Heart right ventricle (tissue), 16 donors: Measurements from ENCODE around the gene NKX2-3. TPM values are rescaled to one million over a fixed set of nuclear protein-coding genes. Genes with fewer than 3 reads are reported as not detected.

ENCODE experiments used
- ATAC-seq, 8 donors: fragments of 200-7000 bp; cut with Tn5 transposase; one replicate each; pipeline ENCODE4 v1.9.1; 2020; ENCODE audit warnings: mild to moderate bottlenecking in 8 of 8, moderate library complexity in 8 of 8, moderate number of reproducible peaks in 1 of 8
- DNase-seq, 2 donors: peaks; one replicate each; pipeline ENCODE4 v3.0.0-alpha.2; 2020
- H3K27ac ChIP-seq, 10 donors: fragments of 200-600 bp; sonication (generic) in 2 of 10; one replicate each; pipeline versions ENCODE4 v1.5.0 to v1.8.0; 2020 to 2022; ENCODE audit warnings: mild to moderate bottlenecking in 3 of 10
- H3K27me3 ChIP-seq, 7 donors: fragments of 200-600 bp; one replicate each; pipeline ENCODE4 v1.8.0; 2021 to 2022; ENCODE audit warnings: mild to moderate bottlenecking in 2 of 7
- H3K36me3 ChIP-seq, 9 donors: fragments of 200-600 bp; sonication (generic) in 1 of 9; one replicate each; pipeline versions ENCODE4 v1.5.0 to v1.8.0; 2020 to 2022; ENCODE audit warnings: mild to moderate bottlenecking in 2 of 9
- H3K4me1 ChIP-seq, 9 donors: fragments of 200-600 bp; sonication (generic) in 1 of 9; one replicate each; pipeline versions ENCODE4 v1.5.0 to v1.8.0; 2020 to 2022; ENCODE audit warnings: mild to moderate bottlenecking in 4 of 9
- H3K4me3 ChIP-seq, 10 donors: fragments of 200-600 bp; sonication (generic) in 2 of 10; one replicate each; pipeline versions ENCODE4 v1.5.0 to v1.8.0; 2020 to 2022; ENCODE audit warnings: mild to moderate bottlenecking in 7 of 10, moderate library complexity in 2 of 10
- H3K9me3 ChIP-seq, 11 donors: fragments of 200-600 bp in 10 of 11; sonication (generic) in 2 of 11; one replicate each; pipeline versions ENCODE4 v1.5.0 to v1.8.0; 2013 to 2022; ENCODE audit warnings: mild to moderate bottlenecking in 2 of 11, control low read depth in 1 of 11, moderate library complexity in 1 of 11
- WGBS, 2 donors: extraction: QIAGEN DNeasy Blood & Tissue Kit; methylation state at CpG; one replicate each; pipeline ENCODE4 v1.1.7; 2013; ENCODE audit warnings: inconsistent platforms in 1 of 2; 5-methylcytosine and 5-hydroxymethylcytosine counted together
- intact Hi-C, 10 donors: fragments of 100-400 bp; cut with DNase I; formaldehyde crosslinking; loops; one replicate each; pipeline versions ENCODE4 v1.11.1 to v1.14.2; 2022
- polyA plus RNA-seq, 2 donors: library from polyadenylated mRNA; stranded (reverse); fragments of 200-250 nt; gene quantifications; one replicate each; pipeline ENCODE4 v1.2.3, GENCODE V29; 2013
- total RNA-seq, 10 donors: library from RNA; stranded (reverse); fragmentation: NEBNext Ultra II Directional in 3 of 10; extraction: Animal tissue kit (Norgen Biotek cat#: 25700) in 3 of 10; gene quantifications; one replicate each; pipeline versions ENCODE4 v1.2.1 to v1.2.4, GENCODE V29; 2021 to 2023
- TF ChIP-seq, protein P1 (sequence below), 9 donors: fragments of 200-600 bp; sonication (generic) in 2 of 9; IDR thresholded peaks; one replicate each; pipeline versions ENCODE4 v1.5.0 to v1.8.0; 2021 to 2022; ENCODE audit warnings: antibody characterized with exemption in 9 of 9, mild to moderate bottlenecking in 5 of 9, moderate library complexity in 1 of 9
- donor health status: Arrhythmogenic right ventricular cardiomyopathy.
- donor health status: ischemic (EF 13 %, LVEDD 7.1; RV severe dilation, severe dysfunction).
- donor health status: healthy with polysubstance abuse.
- donor health status: DM: no; HTN: yes; CAD: no.
- donor health status: DM: no; HTN: no; CAD: no.
- donor health status: ischemic (EF 25% LVEDD 6.9; RV normal size, moderate dysfunction).
- donor health status: ischemic (EF 25% LVEDD 5.7; RV mildly dilated, moderate dysfunction).
- donor health status: healthy.
- donor health status: DM: yes; HTN: yes; CAD: no.
- donor health status: Ischemic cardiomyopathy.
- donor health status: ischemic (EF 35%, LVEDD 5.7; RV mildly dilated, moderate dysfunction).
- donor health status: nonischemic (EF 11% LVEDD 7.7; RV severe dilation, severe dysfunction).
- donor health status: DM: yes; HTN: yes; CAD: no.
- donor health status: PGD.
- donor health status: ischemic (EF 29% LVEDD 5.4; RV normal size, mild dysfunction).
- donor health status: nonischemic (EF 23%, LVEDD 6.1; RV moderate dilation, normal function).

The NKX2-3 gene
- total and polyA plus RNA-seq, 12 donors = not detected

DNA sequence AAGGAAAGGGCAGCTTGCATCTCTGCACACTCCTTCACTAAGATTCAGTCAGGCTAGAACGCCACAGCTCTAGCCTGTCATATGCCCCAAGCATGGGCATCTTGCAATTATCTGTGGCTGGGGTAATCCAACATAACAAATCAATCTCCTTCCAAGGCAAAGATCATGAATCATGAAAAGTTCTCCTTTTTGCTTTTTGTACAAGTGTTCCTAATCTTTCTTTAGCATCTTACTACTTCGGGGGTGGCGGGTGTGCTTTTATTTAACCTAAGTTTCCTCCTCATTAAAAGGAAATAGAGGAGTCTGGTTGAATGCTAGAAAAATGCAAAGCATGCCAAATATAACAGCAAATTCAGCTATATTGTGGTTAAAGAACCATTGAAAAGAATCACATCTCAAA is 43.5 kb upstream of the NKX2-3 start:
- intact Hi-C loops = no loop called here
- Histone ChIP-seq H3K27me3 (peaks cover 0 to 74% (median 49%) of the 10 kb centered on the region in 7 donors), H3K4me1 (no peaks in the 10 kb centered on the region), H3K36me3 (no peaks in the 10 kb centered on the region), H3K27ac (no peak overlapping the region), H3K9me3 (no peaks in the 10 kb centered on the region), H3K4me3 (no peak overlapping the region)
- WGBS, 2 donors = 57 to 72% methylated on average over 3 of the region's 3 CpGs
- DNase-seq (no peak), ATAC-seq (no peak)
- TF ChIP-seq, protein P1, sequence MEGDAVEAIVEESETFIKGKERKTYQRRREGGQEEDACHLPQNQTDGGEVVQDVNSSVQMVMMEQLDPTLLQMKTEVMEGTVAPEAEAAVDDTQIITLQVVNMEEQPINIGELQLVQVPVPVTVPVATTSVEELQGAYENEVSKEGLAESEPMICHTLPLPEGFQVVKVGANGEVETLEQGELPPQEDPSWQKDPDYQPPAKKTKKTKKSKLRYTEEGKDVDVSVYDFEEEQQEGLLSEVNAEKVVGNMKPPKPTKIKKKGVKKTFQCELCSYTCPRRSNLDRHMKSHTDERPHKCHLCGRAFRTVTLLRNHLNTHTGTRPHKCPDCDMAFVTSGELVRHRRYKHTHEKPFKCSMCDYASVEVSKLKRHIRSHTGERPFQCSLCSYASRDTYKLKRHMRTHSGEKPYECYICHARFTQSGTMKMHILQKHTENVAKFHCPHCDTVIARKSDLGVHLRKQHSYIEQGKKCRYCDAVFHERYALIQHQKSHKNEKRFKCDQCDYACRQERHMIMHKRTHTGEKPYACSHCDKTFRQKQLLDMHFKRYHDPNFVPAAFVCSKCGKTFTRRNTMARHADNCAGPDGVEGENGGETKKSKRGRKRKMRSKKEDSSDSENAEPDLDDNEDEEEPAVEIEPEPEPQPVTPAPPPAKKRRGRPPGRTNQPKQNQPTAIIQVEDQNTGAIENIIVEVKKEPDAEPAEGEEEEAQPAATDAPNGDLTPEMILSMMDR (IDR thresholded peaks at IDR 0.05) = no peak

DNA sequence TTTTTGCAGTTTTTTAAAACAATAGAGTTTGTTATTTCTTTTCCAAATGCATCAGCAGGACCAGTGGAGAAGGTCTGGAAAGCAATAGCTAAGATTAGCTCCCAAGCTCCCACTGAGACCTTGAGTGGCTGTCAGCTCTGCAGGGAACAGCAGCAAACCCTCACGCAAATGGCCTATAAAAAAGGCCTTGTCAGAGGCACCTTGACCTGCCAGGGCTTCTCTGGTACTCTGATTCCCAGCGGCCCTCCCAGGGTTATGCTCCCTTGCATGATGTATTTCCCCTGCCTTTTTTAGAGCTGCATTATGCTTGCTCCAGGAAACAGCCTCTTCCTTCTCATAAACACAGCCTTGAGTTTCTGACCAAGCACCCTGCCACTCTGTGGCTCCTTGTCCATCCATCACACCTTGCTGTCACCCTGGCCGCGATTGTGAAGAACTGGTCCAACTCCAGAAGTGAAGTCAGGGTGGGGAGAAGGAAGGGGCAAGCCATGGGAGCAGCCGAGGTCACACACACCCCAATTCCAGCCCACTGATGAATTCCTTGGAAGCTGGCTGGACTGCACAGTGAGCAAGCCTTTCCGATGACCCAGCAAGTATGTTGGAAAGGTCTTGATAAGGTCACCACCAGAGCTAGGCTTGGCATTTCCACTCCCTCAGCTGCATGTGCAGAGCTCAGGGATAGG is 35.3 kb upstream of the NKX2-3 start:
- 48 to 56% methylated on average over 6 of the region's 6 CpGs for WGBS, 2 donors
- Histone ChIP-seq H3K4me3 (no peak overlapping the region), H3K36me3 (no peaks in the 10 kb centered on the region), H3K4me1 (no peaks in the 10 kb centered on the region), H3K9me3 (peaks cover 0 to 15% (median 3%) of the 10 kb centered on the region in 11 donors), H3K27ac (no peak overlapping the region), H3K27me3 (peaks cover 0 to 27% (median 14%) of the 10 kb centered on the region in 7 donors)
- intact Hi-C loops = no loop called here
- DNase-seq (no peak), ATAC-seq (no peak)
- TF ChIP-seq, protein P1 (IDR thresholded peaks at IDR 0.05) = no peak

DNA sequence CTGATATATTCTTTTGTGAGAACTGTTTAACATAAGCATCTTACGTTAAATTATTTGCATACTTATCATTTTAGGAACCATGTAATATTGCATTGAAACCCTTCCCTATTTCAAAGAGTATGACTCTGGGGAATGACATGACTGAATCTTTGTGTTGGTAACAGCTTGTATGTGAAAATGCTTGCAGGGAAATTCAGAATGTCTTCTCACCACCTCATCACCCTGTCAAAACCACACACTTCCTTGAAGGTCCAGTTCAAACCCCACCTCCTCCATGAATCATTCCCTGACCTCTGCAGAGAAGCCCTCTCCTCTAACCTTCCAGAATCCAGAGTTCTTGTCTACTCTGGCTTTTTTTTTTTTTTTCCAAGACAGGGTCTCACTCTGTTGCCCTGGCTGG is 26.3 kb upstream of the NKX2-3 start:
- H3K36me3 ChIP-seq = no peaks in the 10 kb centered on the region
- TF ChIP-seq, protein P1 (IDR thresholded peaks at IDR 0.05) = no peak
- DNase-seq (no peak), ATAC-seq (no peak)
- H3K27ac ChIP-seq = no peak overlapping the region
- H3K4me3 ChIP-seq = no peak overlapping the region
- peaks cover 0 to 4% (median 0%) of the 10 kb centered on the region in 11 donors for H3K9me3 ChIP-seq
- H3K4me1 ChIP-seq = no peaks in the 10 kb centered on the region
- 79 to 89% methylated on average over 1 of the region's 1 CpG for WGBS, 2 donors
- intact Hi-C loops = no loop called here
- H3K27me3 ChIP-seq = peaks cover 0 to 73% (median 42%) of the 10 kb centered on the region in 7 donors

DNA sequence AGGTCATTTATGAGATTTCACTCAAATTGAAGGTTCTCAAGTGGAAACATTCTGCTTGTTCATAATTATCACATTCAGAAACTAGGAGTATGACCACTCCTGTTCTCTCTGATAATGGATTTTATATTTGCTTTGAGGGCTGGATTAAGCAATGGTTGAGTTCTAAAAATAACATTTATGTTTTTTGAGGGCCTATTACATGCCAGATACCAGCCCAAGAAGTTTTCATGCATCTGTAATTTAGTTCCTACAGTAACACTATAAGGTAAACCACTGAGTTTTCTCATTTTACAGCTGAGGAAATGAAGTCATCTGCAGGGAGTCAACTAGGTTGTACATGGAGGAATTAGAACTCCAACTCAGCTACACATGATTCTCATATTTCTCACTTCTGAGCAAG is 25.5 kb upstream of the NKX2-3 start:
- no peak for ATAC-seq
- Histone ChIP-seq H3K9me3 (peaks cover 0 to 5% (median 0%) of the 10 kb centered on the region in 11 donors), H3K4me3 (no peak overlapping the region), H3K27me3 (peaks cover 0 to 72% (median 42%) of the 10 kb centered on the region in 7 donors), H3K27ac (no peak overlapping the region), H3K4me1 (no peaks in the 10 kb centered on the region), H3K36me3 (no peaks in the 10 kb centered on the region)
- intact Hi-C loops = no loop called here
- TF ChIP-seq, protein P1 (IDR thresholded peaks at IDR 0.05) = no peak
- no peak for DNase-seq
